OCI-LY7 (cell line): ENCODE results near the gene EXO1. TPM values are rescaled to one million over a fixed set of nuclear protein-coding genes. Genes with fewer than 3 reads are reported as not detected.

Source experiments
- BruUV-seq: library from RNA; stranded (reverse); fragments of 400-500 nt; replicated peaks from 2 replicates; lab custom pipeline; 2021; lab: Mats Ljungman, UMichigan
- CTCF ChIA-PET: fragments of 300-600 bp; sonication (Branson Sonifier 250); formaldehyde crosslinking; loops from one replicate; lab custom pipeline; 2022; ENCODE audit warnings: antibody characterized with exemption; ENCODE audit not compliant: unreplicated experiment; lab: Charles Lee
- POLR2A ChIA-PET: fragments of 300-600 bp; sonication (Branson Sonifier 250); formaldehyde crosslinking; loops from one replicate; lab custom pipeline; 2022; ENCODE audit warnings: antibody characterized with exemption; lab: Charles Lee
- DNase-seq: peaks from one replicate; pipeline ENCODE4 v3.0.0-alpha.2; 2015; ENCODE audit warnings: low spot score
- H2AFZ ChIP-seq: fragments of 200-600 bp; sonication (generic), shearing (Covaris generic); 2 replicates; pipeline ENCODE4 v1.6.1; 2014; ENCODE audit warnings: mild to moderate bottlenecking, antibody characterized with exemption, low read length, moderate library complexity
- H3K27ac ChIP-seq: fragments of 200-600 bp; sonication (generic); 2 replicates; pipeline ENCODE4 v1.5.1; 2014; ENCODE audit warnings: mixed run types, low read depth, mild to moderate bottlenecking, moderate library complexity, low read length, inconsistent platforms; ENCODE audit not compliant: poor library complexity, severe bottlenecking
- H3K36me3 ChIP-seq: fragments of 200-600 bp; sonication (generic); 2 replicates; pipeline ENCODE4 v1.6.1; 2014; ENCODE audit warnings: mild to moderate bottlenecking, antibody characterized with exemption, low read length, moderate library complexity, mixed read lengths; ENCODE audit not compliant: insufficient read depth
- H3K4me1 ChIP-seq: fragments of 200-600 bp; sonication (generic); 2 replicates; pipeline ENCODE4 v1.5.1; 2014; ENCODE audit warnings: mild to moderate bottlenecking, low read length; ENCODE audit not compliant: insufficient read depth, poor library complexity, severe bottlenecking
- H3K4me2 ChIP-seq: fragments of 200-600 bp; sonication (generic); 2 replicates; pipeline ENCODE4 v1.6.1; 2014; ENCODE audit warnings: mild to moderate bottlenecking, low read length
- H3K4me3 ChIP-seq: fragments of 200-600 bp; sonication (generic); 2 replicates; pipeline ENCODE4 v1.5.1; 2014; ENCODE audit warnings: mild to moderate bottlenecking, low read depth, low read length; ENCODE audit not compliant: poor library complexity, severe bottlenecking
- H3K79me2 ChIP-seq: fragments of 200-600 bp; sonication (generic); 2 replicates; pipeline ENCODE4 v1.6.1; 2016; ENCODE audit warnings: low read depth, mild to moderate bottlenecking, low read length, moderate library complexity, mixed read lengths; ENCODE audit not compliant: insufficient read depth
- H3K9me2 ChIP-seq: fragments of 200-600 bp; sonication (generic); 2 replicates; pipeline ENCODE4 v1.6.1; 2016; ENCODE audit warnings: mild to moderate bottlenecking, low read length, mixed read lengths; ENCODE audit not compliant: insufficient read depth
- H3K9me3 ChIP-seq: fragments of 200-600 bp; sonication (generic); 2 replicates; pipeline ENCODE4 v1.6.1; 2014; ENCODE audit warnings: mild to moderate bottlenecking, mixed run types, low read length, mixed read lengths
- H4K20me1 ChIP-seq: fragments of 200-600 bp; sonication (generic); 2 replicates; pipeline ENCODE4 v1.6.1; 2014; ENCODE audit warnings: mild to moderate bottlenecking, antibody characterized with exemption, low read length, moderate library complexity, mixed read lengths; ENCODE audit not compliant: insufficient read depth
- CTCF ChIP-seq: fragments of 200-600 bp; sonication (generic); conservative IDR thresholded peaks from 2 replicates; pipeline ENCODE4 v1.5.1; 2014; ENCODE audit warnings: mild to moderate bottlenecking, antibody characterized with exemption, low read length, moderate library complexity, mixed read lengths
- EZH2phosphoT487 ChIP-seq: fragments of 200-600 bp; sonication (generic); IDR thresholded peaks from 2 replicates; pipeline ENCODE4 v1.6.1; 2018; ENCODE audit warnings: low read depth, borderline replicate concordance, mild to moderate bottlenecking, mixed run types, antibody characterized with exemption, low read length, moderate library complexity, mixed read lengths
- intact Hi-C: fragments of 100-400 bp; cut with micrococcal nuclease; formaldehyde crosslinking; loops from one replicate; pipeline ENCODE4 v1.10.0; 2022; ENCODE audit not compliant: unreplicated experiment
- total RNA-seq, 2 experiments: library from RNA; depleted of rRNA in 1 of 2; stranded (reverse); fragments of >200 nt in 1 of 2; shearing (Covaris generic) in 1 of 2; gene quantifications; 2 replicates each; pipeline ENCODE4 v1.2.3, GENCODE V29; 2014 to 2022

The EXO1 gene
- total RNA-seq, 2 experiments from 2014 or later: 60.3 to 66.3 TPM

GRCh38 chr1:241834733-241835377 is 13.1 kb upstream of the EXO1 start:
- Histone ChIP-seq H3K9me3 (no peaks in the 10 kb centered on the region), H3K27ac (no peak overlapping the region), H3K4me3 (no peak overlapping the region), H3K4me2 (no peak overlapping the region), H4K20me1 (no peaks in the 10 kb centered on the region), H2AFZ (no peak overlapping the region), H3K36me3 (no peaks in the 10 kb centered on the region), H3K4me1 (peaks cover 4% of the 10 kb centered on the region), H3K79me2 (no peaks in the 10 kb centered on the region), H3K9me2 (no peaks in the 10 kb centered on the region)
- CTCF ChIA-PET: no interaction called here
- intact Hi-C loops: loop anchor here (2.0 kb wide), 1 partner anchor 224 kb away; no protein-coding TSS in a partner anchor
- no TSS peak for BruUV-seq
- POLR2A ChIA-PET: interaction anchor here (0.5 to 0.9 kb wide), 2 partner anchors 13 to 233 kb away, joined by 3 to 4 read pairs; no protein-coding TSS in a partner anchor
- peak; percentile 31 for DNase-seq
- TF ChIP-seq EZH2phosphoT487 (no peak), CTCF (peak; percentile 86)

GRCh38 chr1:241836941-241837340 is 11.1 kb upstream of the EXO1 start:
- Histone ChIP-seq H3K36me3 (no peaks in the 10 kb centered on the region), H3K9me3 (no peaks in the 10 kb centered on the region), H3K9me2 (no peaks in the 10 kb centered on the region), H3K4me2 (no peak overlapping the region), H3K4me1 (peaks cover 4% of the 10 kb centered on the region), H2AFZ (no peak overlapping the region), H4K20me1 (no peaks in the 10 kb centered on the region), H3K27ac (no peak overlapping the region), H3K4me3 (no peak overlapping the region), H3K79me2 (no peaks in the 10 kb centered on the region)
- ChIA-PET CTCF (no interaction called here), POLR2A (no interaction called here)
- no TSS peak for BruUV-seq
- no peak for DNase-seq
- intact Hi-C loops: no loop called here
- TF ChIP-seq EZH2phosphoT487: no peak
- TF ChIP-seq CTCF: no peak

GRCh38 chr1:241837416-241837815 is 10.6 kb upstream of the EXO1 start:
- Histone ChIP-seq H3K4me2 (no peak overlapping the region), H3K4me3 (no peak overlapping the region), H3K9me3 (no peaks in the 10 kb centered on the region), H4K20me1 (no peaks in the 10 kb centered on the region), H3K36me3 (no peaks in the 10 kb centered on the region), H3K79me2 (no peaks in the 10 kb centered on the region), H2AFZ (no peak overlapping the region), H3K27ac (no peak overlapping the region), H3K9me2 (no peaks in the 10 kb centered on the region), H3K4me1 (peaks cover 4% of the 10 kb centered on the region)
- TF ChIP-seq EZH2phosphoT487: no peak
- TF ChIP-seq CTCF: no peak
- ChIA-PET CTCF (no interaction called here), POLR2A (interaction anchor here (0.7 kb wide), 1 partner anchor 10 kb away, joined by 3 read pairs; no protein-coding TSS in a partner anchor)
- no TSS peak for BruUV-seq
- intact Hi-C loops: no loop called here
- DNase-seq: no peak
